GM23338 (cell line): ENCODE results near the gene CAPZA1. TPM values are rescaled to one million over a fixed set of nuclear protein-coding genes. Genes with fewer than 3 reads are reported as not detected.

Experiments
- ATAC-seq: fragments of 200-7000 bp; cut with Tn5 transposase; 3 replicates; pipeline ENCODE4 v1.9.1; 2020
- DNase-seq: peaks from one replicate; pipeline ENCODE4 v3.0.0-alpha.2; 2015; ENCODE audit warnings: low spot score
- H2AFZ ChIP-seq: fragments of 200-600 bp; sonication (generic); 2 replicates; pipeline ENCODE4 v1.8.0; 2016; ENCODE audit warnings: antibody characterized with exemption, mild to moderate bottlenecking, moderate library complexity
- H3F3A ChIP-seq: fragments of 200-600 bp; sonication (generic); replicated peaks from 2 replicates; pipeline ENCODE4 v1.8.0; 2017; ENCODE audit warnings: antibody characterized with exemption, mixed run types, low read depth
- H3K27ac ChIP-seq: fragments of 200-600 bp; sonication (generic); 2 replicates; pipeline ENCODE4 v1.6.1; 2016; ENCODE audit warnings: low read depth
- H3K27me3 ChIP-seq: fragments of 200-600 bp; sonication (generic); 2 replicates; pipeline ENCODE4 v1.8.0; 2016; ENCODE audit warnings: mild to moderate bottlenecking, mixed run types, moderate library complexity; ENCODE audit not compliant: insufficient read depth
- H3K36me3 ChIP-seq: fragments of 200-600 bp; sonication (generic); 2 replicates; pipeline ENCODE4 v1.8.0; 2016; ENCODE audit warnings: mild to moderate bottlenecking; ENCODE audit not compliant: insufficient read depth
- H3K4me1 ChIP-seq: fragments of 200-600 bp; sonication (generic); 2 replicates; pipeline ENCODE4 v1.8.0; 2016; ENCODE audit warnings: mild to moderate bottlenecking, moderate library complexity; ENCODE audit not compliant: insufficient read depth
- H3K4me2 ChIP-seq: fragments of 200-600 bp; sonication (generic); 2 replicates; pipeline ENCODE4 v1.7.1; 2017; ENCODE audit warnings: mixed run types
- H3K4me3 ChIP-seq: fragments of 200-600 bp; sonication (generic); 2 replicates; pipeline ENCODE4 v1.6.1; 2016; ENCODE audit warnings: mixed run types
- H3K79me2 ChIP-seq: fragments of 200-600 bp; sonication (generic); replicated peaks from 2 replicates; pipeline ENCODE4 v1.8.0; 2017; ENCODE audit warnings: mild to moderate bottlenecking; ENCODE audit not compliant: insufficient read depth
- H3K9me2 ChIP-seq: fragments of 200-600 bp; sonication (generic); 2 replicates; pipeline ENCODE4 v1.8.0; 2017; ENCODE audit not compliant: insufficient read depth
- H4K20me1 ChIP-seq: fragments of 200-600 bp; sonication (generic); replicated peaks from 2 replicates; pipeline ENCODE4 v1.8.0; 2017; ENCODE audit warnings: mild to moderate bottlenecking; ENCODE audit not compliant: insufficient read depth
- H3K27ac Mint-ChIP-seq: 2 replicates; pipeline ENCODE4 v1.8.0; 2020; ENCODE audit warnings: inconsistent platforms, mild to moderate bottlenecking, moderate library complexity, mixed read lengths
- H3K27me3 Mint-ChIP-seq: 3 replicates; pipeline ENCODE4 v1.8.0; 2022; ENCODE audit warnings: low read depth, mild to moderate bottlenecking, moderate library complexity, mixed read lengths, inconsistent platforms; ENCODE audit not compliant: insufficient read depth, poor library complexity
- H3K36me3 Mint-ChIP-seq: 3 replicates; pipeline ENCODE4 v1.8.0; 2021; ENCODE audit warnings: low read depth, mild to moderate bottlenecking, inconsistent platforms, moderate library complexity, mixed read lengths
- H3K4me1 Mint-ChIP-seq: 3 replicates; pipeline ENCODE4 v1.8.0; 2020; ENCODE audit warnings: mild to moderate bottlenecking, inconsistent platforms, mixed read lengths
- H3K4me3 Mint-ChIP-seq: 3 replicates; pipeline ENCODE4 v1.8.0; 2021; ENCODE audit warnings: moderate library complexity, mild to moderate bottlenecking, inconsistent platforms, mixed read lengths
- H3K9me3 Mint-ChIP-seq: 3 replicates; pipeline ENCODE4 v1.8.0; 2020; ENCODE audit warnings: moderate library complexity, mild to moderate bottlenecking, inconsistent platforms, mixed read lengths
- CREB1 ChIP-seq: fragments of 250-450 bp; sonication (Bioruptor Pico); IDR thresholded peaks from 2 replicates; pipeline ENCODE4 v1.5.0; 2020; ENCODE audit warnings: low read depth, mild to moderate bottlenecking, moderate library complexity
- ETS1 ChIP-seq: IDR thresholded peaks from 2 replicates; pipeline ENCODE4 v1.6.1; 2016; ENCODE audit warnings: antibody characterized with exemption
- EZH2 ChIP-seq: fragments of 200-600 bp; sonication (generic); IDR thresholded peaks from one replicate; pipeline ENCODE4 v1.8.0; 2017; ENCODE audit warnings: antibody characterized with exemption, mild to moderate bottlenecking, low read depth; ENCODE audit not compliant: unreplicated experiment
- EZH2phosphoT487 ChIP-seq: fragments of 200-600 bp; sonication (generic); IDR thresholded peaks from one replicate; pipeline ENCODE4 v1.8.1; 2018; ENCODE audit warnings: antibody characterized with exemption; ENCODE audit not compliant: unreplicated experiment
- JUNB ChIP-seq: IDR thresholded peaks from one replicate; pipeline ENCODE4 v1.6.1; 2016; ENCODE audit warnings: antibody characterized with exemption; ENCODE audit not compliant: unreplicated experiment
- NANOG ChIP-seq: IDR thresholded peaks from 2 replicates; pipeline ENCODE4 v1.6.1; 2016; ENCODE audit warnings: antibody characterized with exemption, borderline replicate concordance
- POLR2AphosphoS5 ChIP-seq: IDR thresholded peaks from 2 replicates; pipeline ENCODE4 v1.6.1; 2016; ENCODE audit warnings: antibody characterized with exemption, low read depth
- STAT1 ChIP-seq: IDR thresholded peaks from one replicate; pipeline ENCODE4 v1.6.1; 2016; ENCODE audit warnings: antibody characterized with exemption; ENCODE audit not compliant: unreplicated experiment
- ZNF114 ChIP-seq: fragments of 250-450 bp; sonication (Bioruptor Pico); IDR thresholded peaks from 2 replicates; pipeline ENCODE4 v1.5.0; 2020; ENCODE audit warnings: mild to moderate bottlenecking, moderate library complexity
- ZNF331 ChIP-seq: fragments of 250-450 bp; sonication (Bioruptor Pico); IDR thresholded peaks from 2 replicates; pipeline ENCODE4 v1.5.0; 2020; ENCODE audit warnings: low read depth, mild to moderate bottlenecking, moderate library complexity
- ZNF462 ChIP-seq: fragments of 250-450 bp; sonication (Bioruptor Pico); IDR thresholded peaks from 2 replicates; pipeline ENCODE4 v1.5.0; 2020; ENCODE audit warnings: mild to moderate bottlenecking, moderate library complexity
- polyA plus RNA-seq: library from polyadenylated mRNA; unstranded; fragments of >200 nt; fragmentation: Nextera tagmentation; extraction: Ambion mirVana; gene quantifications from 2 replicates; pipeline ENCODE4 v1.2.1, GENCODE V29; 2016
- total RNA-seq: library from RNA; depleted of rRNA; stranded (reverse); fragments of >200 nt; shearing (Covaris generic); gene quantifications from 2 replicates; pipeline ENCODE4 v1.2.3, GENCODE V29; 2014
- TF ChIP-seq, protein P1 (sequence below): IDR thresholded peaks from one replicate; pipeline ENCODE4 v1.6.1; 2018; ENCODE audit warnings: antibody characterized with exemption; ENCODE audit not compliant: unreplicated experiment
- TF ChIP-seq, protein P2 (sequence below), 2 experiments: fragments of 200-600 bp in 1 of 2; sonication (generic) in 1 of 2; conservative IDR thresholded peaks; 2 replicates each; pipeline versions ENCODE4 v1.5.1 to v1.6.1; 2016 to 2017; ENCODE audit warnings: antibody characterized with exemption in 2 of 2, low read depth in 2 of 2, mild to moderate bottlenecking in 2 of 2, moderate library complexity in 1 of 2

Gene CAPZA1
- total and polyA plus RNA-seq, 2 experiments from 2014 or later = 147 to 182 TPM

GRCh38 chr1:112599477-112599876 lies 20.2 kb upstream of the CAPZA1 start:
- Histone ChIP-seq H2AFZ (no peak overlapping the region), H4K20me1 (peaks cover 6% of the 10 kb centered on the region; the same call in 1 of the 2 replicates), H3K79me2 (no peaks in the 10 kb centered on the region), H3K36me3 (peaks cover 6% of the 10 kb centered on the region; the same call in 1 of the 2 replicates), H3K9me2 (no peaks in the 10 kb centered on the region), H3K4me1 (no peaks in the 10 kb centered on the region), H3K4me2 (no peak overlapping the region), H3F3A (0 out of 2 replicates have a peak, but pooled peaks cover 4% of the 10 kb centered on the region), H3K27ac (no peak overlapping the region), H3K4me3 (no peak overlapping the region), H3K27me3 (no peaks in the 10 kb centered on the region)
- Mint-ChIP-seq H3K9me3 (no peaks in the 10 kb centered on the region), H3K27ac (no peak overlapping the region), H3K4me1 (no peaks in the 10 kb centered on the region), H3K27me3 (no peaks in the 10 kb centered on the region), H3K4me3 (no peak overlapping the region), H3K36me3 (peaks cover 8% of the 10 kb centered on the region)
- ATAC-seq (no peak), DNase-seq (no peak)
- TF ChIP-seq JUNB (no peak), POLR2AphosphoS5 (no peak), STAT1 (no peak), ETS1 (no peak), CREB1 (no peak), ZNF462 (CRISPR knock-in tag) (no peak), NANOG (no peak), ZNF114 (no peak), EZH2 (no peak), EZH2phosphoT487 (no peak), ZNF331 (CRISPR knock-in tag) (no peak)
- TF ChIP-seq, protein P1, sequence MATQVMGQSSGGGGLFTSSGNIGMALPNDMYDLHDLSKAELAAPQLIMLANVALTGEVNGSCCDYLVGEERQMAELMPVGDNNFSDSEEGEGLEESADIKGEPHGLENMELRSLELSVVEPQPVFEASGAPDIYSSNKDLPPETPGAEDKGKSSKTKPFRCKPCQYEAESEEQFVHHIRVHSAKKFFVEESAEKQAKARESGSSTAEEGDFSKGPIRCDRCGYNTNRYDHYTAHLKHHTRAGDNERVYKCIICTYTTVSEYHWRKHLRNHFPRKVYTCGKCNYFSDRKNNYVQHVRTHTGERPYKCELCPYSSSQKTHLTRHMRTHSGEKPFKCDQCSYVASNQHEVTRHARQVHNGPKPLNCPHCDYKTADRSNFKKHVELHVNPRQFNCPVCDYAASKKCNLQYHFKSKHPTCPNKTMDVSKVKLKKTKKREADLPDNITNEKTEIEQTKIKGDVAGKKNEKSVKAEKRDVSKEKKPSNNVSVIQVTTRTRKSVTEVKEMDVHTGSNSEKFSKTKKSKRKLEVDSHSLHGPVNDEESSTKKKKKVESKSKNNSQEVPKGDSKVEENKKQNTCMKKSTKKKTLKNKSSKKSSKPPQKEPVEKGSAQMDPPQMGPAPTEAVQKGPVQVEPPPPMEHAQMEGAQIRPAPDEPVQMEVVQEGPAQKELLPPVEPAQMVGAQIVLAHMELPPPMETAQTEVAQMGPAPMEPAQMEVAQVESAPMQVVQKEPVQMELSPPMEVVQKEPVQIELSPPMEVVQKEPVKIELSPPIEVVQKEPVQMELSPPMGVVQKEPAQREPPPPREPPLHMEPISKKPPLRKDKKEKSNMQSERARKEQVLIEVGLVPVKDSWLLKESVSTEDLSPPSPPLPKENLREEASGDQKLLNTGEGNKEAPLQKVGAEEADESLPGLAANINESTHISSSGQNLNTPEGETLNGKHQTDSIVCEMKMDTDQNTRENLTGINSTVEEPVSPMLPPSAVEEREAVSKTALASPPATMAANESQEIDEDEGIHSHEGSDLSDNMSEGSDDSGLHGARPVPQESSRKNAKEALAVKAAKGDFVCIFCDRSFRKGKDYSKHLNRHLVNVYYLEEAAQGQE = no peak
- TF ChIP-seq, protein P2, sequence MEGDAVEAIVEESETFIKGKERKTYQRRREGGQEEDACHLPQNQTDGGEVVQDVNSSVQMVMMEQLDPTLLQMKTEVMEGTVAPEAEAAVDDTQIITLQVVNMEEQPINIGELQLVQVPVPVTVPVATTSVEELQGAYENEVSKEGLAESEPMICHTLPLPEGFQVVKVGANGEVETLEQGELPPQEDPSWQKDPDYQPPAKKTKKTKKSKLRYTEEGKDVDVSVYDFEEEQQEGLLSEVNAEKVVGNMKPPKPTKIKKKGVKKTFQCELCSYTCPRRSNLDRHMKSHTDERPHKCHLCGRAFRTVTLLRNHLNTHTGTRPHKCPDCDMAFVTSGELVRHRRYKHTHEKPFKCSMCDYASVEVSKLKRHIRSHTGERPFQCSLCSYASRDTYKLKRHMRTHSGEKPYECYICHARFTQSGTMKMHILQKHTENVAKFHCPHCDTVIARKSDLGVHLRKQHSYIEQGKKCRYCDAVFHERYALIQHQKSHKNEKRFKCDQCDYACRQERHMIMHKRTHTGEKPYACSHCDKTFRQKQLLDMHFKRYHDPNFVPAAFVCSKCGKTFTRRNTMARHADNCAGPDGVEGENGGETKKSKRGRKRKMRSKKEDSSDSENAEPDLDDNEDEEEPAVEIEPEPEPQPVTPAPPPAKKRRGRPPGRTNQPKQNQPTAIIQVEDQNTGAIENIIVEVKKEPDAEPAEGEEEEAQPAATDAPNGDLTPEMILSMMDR (conservative IDR thresholded peaks at IDR 0.05; ENCODE audit: low read depth in 2 of 2) = no peak
